PC-3 (cell line): ENCODE measurements around the gene CACNA1S. TPM values are rescaled to one million over a fixed set of nuclear protein-coding genes. Genes with fewer than 3 reads are reported as not detected.

Source experiments
- ATAC-seq: fragments of 200-7000 bp; cut with Tn5 transposase; 2 replicates; pipeline ENCODE4 v1.9.1; 2020; ENCODE audit warnings: mild to moderate bottlenecking, moderate library complexity
- BruUV-seq: library from RNA; stranded (reverse); fragments of 400-500 nt; replicated peaks from 2 replicates; lab custom pipeline; 2021; lab: Mats Ljungman, UMichigan
- CTCF ChIA-PET: fragments of 300-600 bp; sonication (Branson Sonifier 250); formaldehyde crosslinking; loops from one replicate; lab custom pipeline; 2022; ENCODE audit warnings: antibody characterized with exemption; lab: Charles Lee
- POLR2A ChIA-PET: fragments of 300-600 bp; sonication (Branson Sonifier 250); formaldehyde crosslinking; loops from one replicate; lab custom pipeline; 2022; ENCODE audit warnings: antibody characterized with exemption; ENCODE audit not compliant: unreplicated experiment; lab: Charles Lee
- DNase-seq: peaks from one replicate; pipeline ENCODE4 v3.0.0-alpha.2; 2015
- H2AFZ ChIP-seq: fragments of 300-600 bp; sonication (generic); 2 replicates; pipeline ENCODE4 v1.6.0; 2016; ENCODE audit warnings: antibody characterized with exemption, low read length
- H3F3A ChIP-seq: fragments of 300-600 bp; sonication (generic); one replicate; pipeline ENCODE4 v1.6.0; 2017; ENCODE audit warnings: antibody characterized with exemption, low read length, control low read depth, mild to moderate bottlenecking; ENCODE audit not compliant: unreplicated experiment
- H3K27ac ChIP-seq: fragments of 300-600 bp; sonication (generic); 2 replicates; pipeline ENCODE4 v1.5.1; 2016; ENCODE audit warnings: mild to moderate bottlenecking, low read length
- H3K27me3 ChIP-seq: fragments of 300-600 bp; sonication (generic); 2 replicates; pipeline ENCODE4 v1.6.1; 2016; ENCODE audit warnings: low read length, mixed read lengths
- H3K36me3 ChIP-seq: fragments of 300-600 bp; sonication (generic); 2 replicates; pipeline ENCODE4 v1.6.1; 2016; ENCODE audit warnings: low read depth, mixed run types, low read length, mixed read lengths
- H3K4me1 ChIP-seq: fragments of 300-600 bp; sonication (generic); 2 replicates; pipeline ENCODE4 v1.5.1; 2016; ENCODE audit warnings: low read length; ENCODE audit not compliant: insufficient read depth
- H3K4me2 ChIP-seq: fragments of 300-600 bp; sonication (generic); 2 replicates; pipeline ENCODE4 v1.6.0; 2016; ENCODE audit warnings: low read length
- H3K4me3 ChIP-seq: fragments of 300-600 bp; sonication (generic); 2 replicates; pipeline ENCODE4 v1.5.1; 2016; ENCODE audit warnings: mild to moderate bottlenecking, low read length, mixed read lengths
- H3K79me2 ChIP-seq: fragments of 300-600 bp; sonication (generic); 2 replicates; pipeline ENCODE4 v1.6.1; 2017; ENCODE audit warnings: low read length, mixed read lengths
- H3K9ac ChIP-seq: fragments of 300-600 bp; sonication (generic); 2 replicates; pipeline ENCODE4 v1.6.0; 2016; ENCODE audit warnings: mild to moderate bottlenecking, low read length
- H3K9me2 ChIP-seq: fragments of 300-600 bp; sonication (generic); replicated peaks from 2 replicates; pipeline ENCODE4 v1.6.1; 2016; ENCODE audit warnings: mixed run types, low read length, mixed read lengths
- H3K9me3 ChIP-seq: fragments of 300-600 bp; sonication (generic); 2 replicates; pipeline ENCODE4 v1.6.1; 2016; ENCODE audit warnings: low read length, mixed read lengths
- H4K20me1 ChIP-seq: fragments of 300-600 bp; sonication (generic); 2 replicates; pipeline ENCODE4 v1.6.1; 2016; ENCODE audit warnings: low read length, mixed read lengths
- CTCF ChIP-seq: fragments of 300-600 bp; sonication (generic); conservative IDR thresholded peaks from 2 replicates; pipeline ENCODE4 v1.5.1; 2017; ENCODE audit warnings: antibody characterized with exemption, low read depth, mild to moderate bottlenecking, low read length
- EZH2 ChIP-seq: fragments of 300-600 bp; sonication (generic); IDR thresholded peaks from one replicate; pipeline ENCODE4 v1.6.1; 2017; ENCODE audit warnings: antibody characterized with exemption, mild to moderate bottlenecking, low read length; ENCODE audit not compliant: unreplicated experiment
- EZH2phosphoT487 ChIP-seq: fragments of 300-600 bp; sonication (generic); IDR thresholded peaks from 2 replicates; pipeline ENCODE4 v1.6.1; 2018; ENCODE audit warnings: mild to moderate bottlenecking, antibody characterized with exemption, low read length, borderline replicate concordance
- intact Hi-C: fragments of 100-400 bp; cut with micrococcal nuclease; formaldehyde crosslinking; loops from 2 replicates; pipeline ENCODE4 v1.9.0; 2023
- total RNA-seq: library from RNA; depleted of rRNA; stranded (reverse); fragments of >200 nt; gene quantifications from 2 replicates; pipeline ENCODE4 v1.2.3, GENCODE V29; 2014

CACNA1S gene
- total RNA-seq, 1 experiment from 2014 or later, result not detected

GRCh38 chr1:201059401-201059800 lies 52.8 kb downstream of the CACNA1S start:
- ATAC-seq, result no peak
- H4K20me1 ChIP-seq, result no peaks in the 10 kb centered on the region
- BruUV-seq, result no TSS peak

GRCh38 chr1:201054091-201054543 lies 58.1 kb downstream of the CACNA1S start:
- ChIA-PET CTCF (interaction anchor here (0.5 kb wide), 1 partner anchor 432 kb away, joined by 3 read pairs; no protein-coding TSS in a partner anchor), POLR2A (no interaction called here)
- ATAC-seq, result no peak

More at GRCh38 chr1:201059401-201059800, 52.8 kb downstream of the CACNA1S start:
- Histone ChIP-seq H3K27me3 (peaks cover 85% of the 10 kb centered on the region), H3K4me1 (no peaks in the 10 kb centered on the region), H3K9me2 (no peaks in the 10 kb centered on the region), H3K36me3 (no peaks in the 10 kb centered on the region), H3K4me2 (no peak overlapping the region), H3K79me2 (no peaks in the 10 kb centered on the region), H3F3A (no peaks in the 10 kb centered on the region), H3K9me3 (no peaks in the 10 kb centered on the region), H3K9ac (no peak overlapping the region), H3K27ac (no peak overlapping the region), H2AFZ (no peak overlapping the region), H3K4me3 (no peak overlapping the region)
- no peak for TF ChIP-seq EZH2
- TF ChIP-seq CTCF, result no peak
- TF ChIP-seq EZH2phosphoT487, result no peak
- ChIA-PET POLR2A (no interaction called here), CTCF (no interaction called here)
- intact Hi-C loops, result no loop called here
- DNase-seq, result no peak

More at GRCh38 chr1:201054091-201054543, 58.1 kb downstream of the CACNA1S start:
- H3K9me2 ChIP-seq, result no peaks in the 10 kb centered on the region
- no peak overlapping the region for H3K9ac ChIP-seq
- no peak overlapping the region for H3K4me3 ChIP-seq
- intact Hi-C loops, result no loop called here
- H3K79me2 ChIP-seq, result no peaks in the 10 kb centered on the region
- H2AFZ ChIP-seq, result no peak overlapping the region
- no peak for TF ChIP-seq CTCF
- TF ChIP-seq EZH2, result no peak
- no peak for TF ChIP-seq EZH2phosphoT487
- no peaks in the 10 kb centered on the region for H3K4me1 ChIP-seq
- no TSS peak for BruUV-seq
- H3K27me3 ChIP-seq, result peaks cover 93% of the 10 kb centered on the region
- H3K9me3 ChIP-seq, result no peaks in the 10 kb centered on the region
- H3F3A ChIP-seq, result no peaks in the 10 kb centered on the region
- H3K4me2 ChIP-seq, result no peak overlapping the region
- DNase-seq, result no peak
- H3K27ac ChIP-seq, result no peak overlapping the region
- H4K20me1 ChIP-seq, result no peaks in the 10 kb centered on the region
- no peaks in the 10 kb centered on the region for H3K36me3 ChIP-seq
